Upper lobe of left lung (tissue), 4 donors: Measurements from ENCODE around the gene MED31.

Source experiments
- EP300 ChIP-seq, 4 donors: sonication (generic); formaldehyde crosslinking; IDR thresholded peaks; one replicate each; pipeline ENCODE4 v1.5.1; 2017; ENCODE audit warnings: antibody characterized with exemption in 4 of 4, control low read depth in 2 of 4
- POLR2A ChIP-seq, 4 donors: fragments of 450-650 bp; IDR thresholded peaks; one replicate each; pipeline ENCODE4 v1.5.1; 2016 to 2017; ENCODE audit warnings: antibody characterized with exemption in 4 of 4, mild to moderate bottlenecking in 2 of 4
- TF ChIP-seq, protein P1 (sequence below), 6 experiments: fragments of 450-650 bp in 4 of 6; fragments of 200-600 bp in 2 of 6; sonication (generic) in 2 of 6; IDR thresholded peaks; one replicate each; pipeline ENCODE4 v1.5.1; 2016 to 2019; ENCODE audit warnings: antibody characterized with exemption in 6 of 6

- TF ChIP-seq EP300 (IDR thresholded peaks at IDR 0.05) = no peak
- TF ChIP-seq, protein P1, sequence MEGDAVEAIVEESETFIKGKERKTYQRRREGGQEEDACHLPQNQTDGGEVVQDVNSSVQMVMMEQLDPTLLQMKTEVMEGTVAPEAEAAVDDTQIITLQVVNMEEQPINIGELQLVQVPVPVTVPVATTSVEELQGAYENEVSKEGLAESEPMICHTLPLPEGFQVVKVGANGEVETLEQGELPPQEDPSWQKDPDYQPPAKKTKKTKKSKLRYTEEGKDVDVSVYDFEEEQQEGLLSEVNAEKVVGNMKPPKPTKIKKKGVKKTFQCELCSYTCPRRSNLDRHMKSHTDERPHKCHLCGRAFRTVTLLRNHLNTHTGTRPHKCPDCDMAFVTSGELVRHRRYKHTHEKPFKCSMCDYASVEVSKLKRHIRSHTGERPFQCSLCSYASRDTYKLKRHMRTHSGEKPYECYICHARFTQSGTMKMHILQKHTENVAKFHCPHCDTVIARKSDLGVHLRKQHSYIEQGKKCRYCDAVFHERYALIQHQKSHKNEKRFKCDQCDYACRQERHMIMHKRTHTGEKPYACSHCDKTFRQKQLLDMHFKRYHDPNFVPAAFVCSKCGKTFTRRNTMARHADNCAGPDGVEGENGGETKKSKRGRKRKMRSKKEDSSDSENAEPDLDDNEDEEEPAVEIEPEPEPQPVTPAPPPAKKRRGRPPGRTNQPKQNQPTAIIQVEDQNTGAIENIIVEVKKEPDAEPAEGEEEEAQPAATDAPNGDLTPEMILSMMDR (IDR thresholded peaks at IDR 0.05) = no peak
- TF ChIP-seq POLR2A (IDR thresholded peaks at IDR 0.05) = no peak
Measured at GRCh38 chr17:6666557-6666956, 15.2 kb upstream of the MED31 start.
